CD4-positive, alpha-beta T cell treated with Interleukin-2 at 100 ng/mL for 4 hours (primary cell): ENCODE data around the gene PRAC1.

Experiments used
- DNase-seq: peaks from one replicate; pipeline ENCODE4 v3.0.0-alpha.2; 2020; ENCODE audit warnings: low spot score

Gene PRAC1

DNA sequence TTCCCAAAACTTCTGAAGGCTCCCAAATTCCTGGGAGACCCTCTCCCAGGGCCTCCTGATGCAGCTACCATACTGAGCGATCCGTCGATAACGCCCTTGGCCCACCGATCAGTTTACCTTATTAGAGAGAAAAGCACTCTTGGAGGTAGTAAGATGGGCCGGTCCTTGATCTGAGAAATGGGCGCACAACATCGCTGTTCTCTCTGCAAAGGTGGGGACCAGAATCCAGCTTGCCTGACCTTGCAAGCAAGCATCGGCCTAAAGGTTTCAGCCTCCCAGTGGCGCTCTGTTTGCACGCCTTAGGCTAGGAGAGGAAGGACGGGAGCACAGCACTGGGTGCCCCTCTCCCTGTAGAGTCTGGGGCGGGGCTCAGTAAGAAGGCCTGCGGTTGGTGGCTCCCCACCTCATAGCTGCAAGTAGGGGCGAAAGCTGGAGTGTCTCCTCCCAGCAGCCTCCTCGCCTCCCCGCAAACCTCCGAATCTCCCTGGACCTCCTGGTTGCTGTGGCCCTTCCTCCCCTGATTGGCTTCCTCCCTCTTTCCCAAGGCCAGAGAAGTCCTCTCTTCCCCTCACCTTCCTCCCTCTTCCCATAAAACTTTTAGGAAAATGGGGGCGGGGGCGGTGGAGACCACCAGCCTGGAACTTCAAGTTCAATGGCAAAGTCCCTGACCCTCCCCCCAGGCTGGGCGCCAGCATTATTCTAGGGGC, at the start of gene PRAC1:
Gene PRAC1, minus strand, starts transcription at position 318 of the 707 bp plus-strand sequence. Its CDS starts 126 bp downstream, at position 192.
- no peak for DNase-seq

DNA sequence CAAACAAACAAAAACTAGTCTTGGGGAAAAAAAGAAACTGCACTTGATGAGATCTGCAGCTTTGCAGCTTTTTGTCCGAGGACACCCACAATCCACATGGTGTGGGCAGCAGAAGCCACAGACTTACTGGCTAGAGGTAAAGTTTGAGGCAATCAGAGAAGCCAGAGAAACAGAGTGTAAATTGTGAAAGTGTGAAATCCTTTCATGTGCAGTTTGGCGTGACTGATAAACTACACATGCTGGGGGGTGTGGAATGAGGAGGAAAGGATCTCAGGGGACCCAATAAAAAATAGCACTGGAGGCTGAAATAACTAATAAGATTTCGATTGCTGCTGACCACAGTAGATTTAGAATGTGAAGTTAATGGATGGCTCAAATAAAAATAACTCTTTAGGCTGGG, 48.6 kb upstream of the PRAC1 start:
- DNase-seq, result no peak

DNA sequence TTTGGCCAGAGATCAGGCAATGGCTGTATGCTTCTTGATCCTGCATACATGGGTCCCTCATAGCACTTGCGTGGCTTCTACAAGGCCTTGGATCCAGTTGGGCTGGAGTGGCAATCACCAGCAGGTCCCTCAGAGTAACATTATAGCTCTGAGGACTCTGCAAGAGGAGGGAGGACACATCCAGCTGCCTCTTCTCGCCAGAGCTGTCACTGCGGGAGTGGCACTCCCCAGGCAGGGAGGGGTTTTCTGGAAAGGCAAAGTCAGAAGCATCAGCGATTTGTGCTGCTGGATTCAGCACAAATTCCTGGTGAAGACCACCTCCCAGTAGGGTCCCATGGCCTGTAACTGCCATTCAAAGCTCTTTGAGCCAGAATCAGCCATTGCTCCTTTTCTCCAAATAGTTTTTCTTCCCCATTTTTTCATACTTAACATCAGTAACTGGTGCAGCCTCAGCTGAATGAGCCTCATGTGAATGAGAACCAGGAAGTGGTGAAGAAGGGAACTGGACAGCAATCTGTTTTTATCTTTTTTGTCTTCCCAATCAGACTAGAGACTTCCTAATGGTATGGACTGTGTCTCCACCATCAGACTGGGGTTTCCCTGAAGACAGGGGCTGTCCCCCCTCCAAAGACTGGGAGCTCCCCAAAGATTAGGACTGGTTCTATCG, 46.8 kb upstream of the PRAC1 start:
- DNase-seq, result no peak

DNA sequence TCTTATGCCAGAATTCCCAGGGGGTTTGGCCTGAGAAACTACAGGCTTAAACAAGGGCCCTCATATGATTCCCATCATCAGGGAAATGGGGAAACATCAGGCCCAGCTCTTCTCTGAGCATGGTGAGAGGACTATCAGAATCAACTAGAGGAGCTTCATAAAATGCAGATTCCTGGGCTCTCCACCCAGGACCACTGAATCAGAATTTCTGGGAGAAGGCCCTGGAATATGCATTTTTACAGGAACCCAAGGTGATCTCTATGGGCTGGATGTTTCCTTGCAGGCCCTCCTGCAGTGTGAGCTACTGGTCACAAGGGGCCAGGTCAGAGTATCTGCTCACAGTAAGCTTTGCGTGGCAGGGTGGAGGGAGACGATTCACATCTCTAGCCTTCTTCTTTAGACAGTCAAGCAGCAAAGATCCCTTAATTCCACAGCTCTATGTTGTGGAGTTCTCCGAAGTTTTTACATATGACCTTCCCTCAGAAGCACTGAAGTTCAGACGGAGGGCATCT, 45.0 kb upstream of the PRAC1 start:
- no peak for DNase-seq

DNA sequence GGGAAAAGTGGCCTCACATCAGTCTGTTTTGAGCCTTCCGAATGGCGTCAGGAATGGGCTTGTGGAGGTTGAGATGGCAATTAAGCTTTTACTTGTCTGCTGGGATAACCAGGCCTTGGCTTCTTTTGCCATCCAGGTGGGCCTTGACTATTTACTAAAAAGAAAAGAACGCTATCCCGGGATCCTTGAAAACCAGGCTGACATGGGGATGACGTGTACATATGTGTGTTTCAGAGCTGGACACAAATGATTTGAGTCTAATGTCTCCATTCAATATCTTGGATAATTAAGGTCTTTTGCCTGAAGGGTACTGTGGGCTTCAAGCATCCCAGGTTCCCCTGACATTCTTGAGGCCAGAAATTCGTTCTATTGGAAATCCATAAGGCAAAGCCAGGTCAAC, 38.8 kb upstream of the PRAC1 start:
- no peak for DNase-seq

DNA sequence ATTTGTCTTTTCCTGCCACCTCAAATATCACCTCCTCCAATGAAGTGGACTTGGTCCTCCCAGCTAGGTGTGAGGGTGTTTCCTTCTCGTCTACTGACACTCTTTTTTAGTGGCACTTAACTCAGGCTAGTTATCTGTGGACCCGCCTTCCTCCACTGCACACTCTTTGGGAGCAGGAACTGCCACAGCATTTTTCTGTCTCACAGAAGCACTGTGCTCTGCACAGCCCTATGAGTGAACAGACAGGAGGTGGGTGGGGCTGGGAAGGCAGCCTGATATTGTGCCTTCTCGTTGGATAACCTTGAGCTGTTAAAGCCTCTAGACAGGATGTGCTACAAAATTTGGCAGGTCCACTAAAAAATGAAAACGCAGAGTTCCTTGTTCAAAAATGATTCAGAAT, 38.1 kb upstream of the PRAC1 start:
- DNase-seq, result no peak

DNA sequence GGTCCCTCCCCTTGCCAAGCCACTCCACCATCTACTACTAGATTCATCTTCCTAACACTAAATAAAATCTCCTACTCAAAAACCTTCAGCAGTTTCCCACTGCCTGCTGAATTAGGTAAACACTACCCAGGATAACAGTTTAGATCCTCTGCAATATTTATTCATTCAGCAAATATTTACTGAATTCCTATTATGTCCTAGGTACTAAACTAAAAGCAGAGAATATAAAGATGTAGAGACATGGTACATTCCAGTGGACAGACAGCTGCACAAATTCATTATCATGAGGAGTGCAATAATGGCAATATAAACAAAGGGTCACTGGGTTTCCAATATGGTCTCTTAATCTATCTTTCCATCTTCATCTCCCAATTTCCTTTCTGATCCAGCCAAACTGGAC, 37.0 kb upstream of the PRAC1 start:
- no peak for DNase-seq

DNA sequence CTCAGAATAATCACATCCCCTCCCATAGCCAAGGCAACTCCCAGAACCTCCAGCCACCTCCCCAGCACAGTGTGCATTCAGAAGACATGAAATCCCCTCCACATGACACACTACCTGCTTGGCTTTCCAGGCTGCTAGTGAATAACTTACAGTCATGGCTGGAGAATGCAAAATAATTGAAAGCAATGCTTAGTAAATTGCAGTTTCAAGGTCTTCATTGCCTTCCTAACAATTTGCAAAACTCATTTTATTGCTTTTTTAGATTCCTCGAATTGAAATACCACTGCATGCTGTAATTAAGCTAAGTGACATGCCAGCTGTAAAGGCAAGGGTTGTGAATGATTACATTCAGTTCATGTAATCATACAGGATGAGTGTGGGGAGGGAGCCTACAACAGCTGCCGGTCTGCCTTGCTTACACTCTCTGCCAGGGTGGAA, 35.2 kb upstream of the PRAC1 start:
- no peak for DNase-seq

DNA sequence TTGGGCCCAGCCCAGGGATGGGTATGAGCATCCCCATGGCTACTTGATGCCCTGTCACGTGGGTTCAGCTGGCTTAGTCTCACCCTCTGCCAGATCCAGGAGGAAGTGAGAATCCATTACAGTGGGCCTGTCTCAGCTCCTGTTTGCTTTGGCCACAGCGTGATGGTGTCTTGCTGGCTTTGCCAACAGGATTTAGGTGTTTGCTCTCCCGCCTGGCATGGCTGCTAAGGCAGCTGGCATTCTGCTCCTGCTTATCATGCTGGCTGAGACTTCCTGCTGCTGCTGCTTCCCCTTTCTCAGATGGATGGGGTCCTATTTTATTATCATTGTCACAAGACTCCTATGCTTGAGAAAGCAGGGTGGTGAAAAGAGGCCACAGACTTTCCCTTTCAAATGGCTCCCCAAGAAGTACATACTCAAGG, 34.5 kb upstream of the PRAC1 start:
- no peak for DNase-seq

DNA sequence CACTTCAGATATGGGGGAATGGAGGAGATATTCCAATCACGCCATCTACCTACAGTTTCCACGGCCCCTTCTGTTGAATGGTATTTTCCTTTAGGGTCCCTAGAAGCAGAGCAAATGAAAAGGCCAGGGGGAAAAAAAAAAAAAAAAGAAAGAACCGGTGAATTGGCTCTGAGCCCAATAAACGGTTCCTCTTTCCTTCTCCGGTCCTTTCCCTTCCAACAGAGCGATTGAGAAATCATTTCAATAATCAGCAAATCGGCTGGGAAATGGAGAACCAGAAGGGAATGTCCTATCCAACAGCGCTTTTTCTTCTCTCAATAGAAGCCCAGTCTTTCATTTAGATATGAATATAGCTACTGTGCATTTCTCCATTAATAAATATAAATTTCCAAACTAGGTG, 33.0 kb upstream of the PRAC1 start:
- DNase-seq, result no peak

DNA sequence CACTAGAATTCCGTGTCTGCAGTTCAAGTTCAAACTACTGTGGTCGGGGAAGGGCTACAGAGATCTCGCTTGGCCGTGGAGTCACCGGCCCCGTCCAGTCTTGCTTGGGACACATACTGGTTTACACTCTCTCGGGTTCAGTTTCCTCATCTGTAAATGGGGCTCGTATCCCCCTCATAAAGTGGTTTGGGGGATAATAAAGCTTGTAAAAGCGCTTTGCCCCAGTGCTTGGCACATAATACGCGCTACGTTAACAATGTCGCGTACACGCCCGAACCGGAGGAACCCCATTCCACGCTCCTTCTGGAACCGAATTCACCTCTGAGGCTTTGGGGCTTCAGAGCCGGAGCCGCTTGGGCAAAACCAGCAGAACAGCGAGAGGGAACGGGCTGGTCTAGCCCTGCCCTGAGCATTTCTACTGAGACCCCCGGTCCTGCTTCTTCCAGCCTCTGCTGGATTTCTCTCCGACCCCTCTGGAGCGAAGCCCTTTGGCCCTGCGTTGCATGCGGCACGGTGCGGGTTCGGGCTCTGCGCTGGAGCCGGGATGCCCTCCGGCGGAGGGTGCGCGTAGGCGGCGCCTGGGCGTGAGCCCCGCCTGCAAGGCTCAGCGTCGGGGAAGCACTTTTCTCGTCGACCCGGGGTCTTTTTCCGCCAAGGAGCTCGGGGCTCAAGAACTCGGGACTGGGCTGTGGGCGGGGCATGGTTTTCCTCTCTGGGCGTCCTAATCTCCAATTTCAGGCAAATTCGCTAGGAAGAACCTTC, 32.4 kb upstream of the PRAC1 start:
- DNase-seq, result no peak

DNA sequence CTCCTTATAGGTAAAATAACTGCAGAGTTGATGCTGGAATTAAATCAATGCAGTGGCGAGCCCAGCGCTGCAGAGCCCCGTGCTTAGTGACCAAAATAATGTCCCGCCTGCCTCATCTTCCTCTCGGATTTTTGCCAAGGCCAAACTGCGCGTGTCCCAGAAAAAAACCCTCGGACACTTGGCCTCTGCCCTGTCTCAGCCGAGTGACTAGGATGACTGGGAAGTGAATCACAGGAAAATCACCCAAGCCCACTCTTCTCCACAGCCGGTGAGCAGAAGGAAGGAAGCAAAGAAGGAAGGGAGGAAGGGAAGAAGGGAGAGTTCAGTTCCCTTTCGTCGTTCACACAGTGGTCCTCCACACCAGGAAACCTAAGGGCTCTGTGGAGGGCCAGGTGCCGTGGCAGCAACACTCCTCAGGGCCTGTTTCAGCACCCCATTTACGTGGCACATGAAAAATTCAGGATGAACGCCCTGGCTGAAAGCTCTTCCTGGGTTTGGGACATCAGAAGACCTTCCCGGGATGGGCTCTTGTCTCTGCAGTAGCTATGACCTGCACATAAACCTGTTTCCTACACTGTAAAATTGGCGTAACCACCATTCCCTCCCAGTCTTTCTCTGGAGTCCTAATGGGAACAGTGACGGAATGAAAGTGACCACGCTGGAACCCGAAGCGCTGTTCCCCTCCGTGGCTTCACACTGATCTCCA, 31.6 kb upstream of the PRAC1 start:
- no peak for DNase-seq

DNA sequence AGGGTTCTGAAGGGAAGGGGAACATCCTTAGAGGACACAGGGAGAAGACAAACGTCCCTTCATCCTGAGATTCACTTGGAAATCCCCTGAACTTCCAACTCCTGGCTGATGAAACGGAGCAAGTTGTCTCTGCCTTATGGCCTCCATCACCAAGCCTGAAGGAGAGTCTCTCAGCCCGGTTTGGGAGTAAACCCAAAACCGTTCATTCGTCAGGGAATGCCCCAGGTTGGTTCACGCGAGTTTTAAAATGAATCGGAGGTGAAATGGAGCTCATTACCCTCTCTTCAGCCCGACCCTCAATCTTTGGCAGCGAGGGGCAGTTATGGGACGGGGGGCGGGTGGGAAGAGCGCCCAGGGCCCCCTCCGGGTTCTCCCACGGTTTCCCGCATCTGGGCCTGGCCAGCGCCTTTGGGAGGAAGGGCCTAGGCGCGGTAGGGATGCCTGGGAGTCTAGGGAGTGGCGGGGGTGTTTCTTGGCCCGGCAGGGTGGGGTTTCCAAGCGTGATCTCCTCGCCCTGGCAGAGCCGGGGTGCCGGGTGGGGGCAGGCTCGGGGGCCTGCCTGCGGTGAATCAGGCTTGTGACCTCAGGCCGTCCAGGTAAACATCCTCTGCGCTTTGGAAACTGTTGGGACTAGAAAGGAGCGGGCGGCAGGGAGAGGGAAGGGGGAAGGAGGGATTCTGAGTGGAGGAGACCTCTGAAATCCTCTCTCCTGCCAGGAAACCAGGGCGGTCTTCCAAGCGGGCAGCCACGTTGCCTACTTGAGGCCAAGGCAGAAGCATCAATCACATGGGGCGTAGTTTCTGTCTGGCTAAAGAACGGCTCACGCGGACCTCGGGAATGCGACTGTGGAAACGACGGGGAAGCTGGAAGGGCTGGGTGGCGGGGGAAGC, 30.3 kb upstream of the PRAC1 start:
- DNase-seq, result no peak

DNA sequence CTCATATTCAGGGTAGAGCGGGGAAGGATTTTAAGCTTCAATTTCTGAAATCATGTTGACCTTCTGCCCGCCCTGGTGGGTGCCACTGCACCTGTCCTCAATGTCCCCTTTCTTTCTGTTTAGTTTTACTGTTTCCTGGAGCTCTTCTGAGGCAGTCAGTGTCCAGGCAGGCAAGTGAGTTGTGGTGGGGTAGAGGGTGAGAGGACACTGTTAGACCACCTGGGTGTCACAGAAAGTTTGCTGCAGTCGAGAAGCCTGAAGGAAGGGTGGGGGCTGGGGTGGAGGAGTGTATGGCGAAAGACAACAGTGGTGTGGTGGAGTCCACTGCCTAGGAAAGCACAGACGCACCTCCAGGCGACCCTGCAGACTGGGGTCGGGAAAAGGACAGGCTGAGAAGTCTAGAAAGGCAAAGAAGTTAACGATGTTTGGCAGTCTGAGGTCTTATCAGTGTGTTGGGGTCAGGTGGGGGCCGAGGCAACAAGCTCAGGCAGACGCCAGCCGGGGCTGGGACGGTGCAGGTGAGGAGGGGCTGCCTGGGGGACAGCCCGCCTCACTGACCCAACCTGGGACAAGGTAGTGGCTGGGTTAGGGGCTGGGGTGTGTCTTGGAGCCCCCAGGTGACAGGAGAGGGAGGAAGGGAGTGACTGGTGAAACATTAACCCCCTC, 29.5 kb upstream of the PRAC1 start:
- DNase-seq, result no peak

DNA sequence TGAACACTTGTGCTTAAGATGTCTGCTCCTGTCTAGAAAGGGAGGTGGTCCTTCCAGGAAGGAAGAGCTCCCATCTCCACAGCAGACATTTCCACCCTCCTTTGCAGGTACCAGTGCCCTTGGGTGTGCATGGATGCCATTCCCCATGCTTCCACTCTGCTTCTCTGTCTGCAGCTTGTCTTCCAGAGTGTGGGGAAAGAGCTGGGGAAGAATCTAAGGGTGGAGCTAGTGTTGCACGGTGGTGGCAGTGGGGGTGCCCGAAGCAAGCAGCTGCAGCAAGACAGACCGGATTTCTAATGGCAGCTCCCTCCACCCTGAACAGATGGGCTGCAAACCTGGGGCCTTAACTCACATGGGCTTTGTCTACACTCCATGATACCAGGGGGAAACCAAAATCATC, 28.9 kb upstream of the PRAC1 start:
- DNase-seq, result no peak

DNA sequence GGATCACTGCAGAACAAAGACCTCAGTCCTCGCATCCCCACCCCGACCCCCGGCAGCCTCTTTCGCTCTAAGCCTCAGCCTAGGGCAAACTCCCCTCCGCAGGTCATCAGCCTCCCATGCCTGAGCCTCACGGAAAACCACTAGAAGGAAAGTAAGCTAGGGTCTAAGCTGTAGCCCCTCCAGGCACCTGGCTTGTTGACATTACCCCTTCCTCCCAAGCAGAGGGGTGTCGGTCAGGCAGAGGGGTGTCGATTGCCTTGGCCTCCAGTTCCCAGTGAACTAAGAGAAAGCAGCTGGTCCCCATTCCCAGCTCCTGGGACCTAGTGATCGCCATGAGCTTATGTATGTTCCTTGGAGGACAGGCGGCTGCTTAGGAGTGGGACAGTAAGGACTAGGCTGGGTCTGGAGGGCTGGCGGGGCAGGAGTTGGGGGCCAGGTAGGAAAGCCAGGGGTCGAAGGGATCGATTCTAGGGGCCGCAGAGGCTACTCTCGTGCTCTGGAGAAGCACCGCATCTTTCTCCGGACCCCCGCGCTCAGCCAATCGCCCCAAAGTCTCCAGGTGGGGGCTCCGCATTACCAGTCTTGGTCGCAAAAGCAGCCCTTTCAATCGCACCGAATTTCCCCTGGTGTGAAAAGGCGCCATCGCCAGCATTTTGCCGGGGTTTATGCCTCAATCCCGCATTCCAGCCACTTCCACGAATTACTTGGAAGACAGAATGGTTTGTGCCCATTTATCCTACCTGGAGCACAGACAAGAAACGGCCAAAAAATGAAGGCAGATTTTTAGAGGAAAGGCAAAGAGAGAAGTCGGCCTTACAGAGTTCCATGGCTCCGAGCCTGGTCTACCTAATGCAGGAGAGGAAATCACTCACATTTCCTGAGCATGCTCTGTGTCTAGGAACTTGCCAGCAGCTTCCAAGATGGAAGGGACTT, 27.6 kb upstream of the PRAC1 start:
- no peak for DNase-seq

DNA sequence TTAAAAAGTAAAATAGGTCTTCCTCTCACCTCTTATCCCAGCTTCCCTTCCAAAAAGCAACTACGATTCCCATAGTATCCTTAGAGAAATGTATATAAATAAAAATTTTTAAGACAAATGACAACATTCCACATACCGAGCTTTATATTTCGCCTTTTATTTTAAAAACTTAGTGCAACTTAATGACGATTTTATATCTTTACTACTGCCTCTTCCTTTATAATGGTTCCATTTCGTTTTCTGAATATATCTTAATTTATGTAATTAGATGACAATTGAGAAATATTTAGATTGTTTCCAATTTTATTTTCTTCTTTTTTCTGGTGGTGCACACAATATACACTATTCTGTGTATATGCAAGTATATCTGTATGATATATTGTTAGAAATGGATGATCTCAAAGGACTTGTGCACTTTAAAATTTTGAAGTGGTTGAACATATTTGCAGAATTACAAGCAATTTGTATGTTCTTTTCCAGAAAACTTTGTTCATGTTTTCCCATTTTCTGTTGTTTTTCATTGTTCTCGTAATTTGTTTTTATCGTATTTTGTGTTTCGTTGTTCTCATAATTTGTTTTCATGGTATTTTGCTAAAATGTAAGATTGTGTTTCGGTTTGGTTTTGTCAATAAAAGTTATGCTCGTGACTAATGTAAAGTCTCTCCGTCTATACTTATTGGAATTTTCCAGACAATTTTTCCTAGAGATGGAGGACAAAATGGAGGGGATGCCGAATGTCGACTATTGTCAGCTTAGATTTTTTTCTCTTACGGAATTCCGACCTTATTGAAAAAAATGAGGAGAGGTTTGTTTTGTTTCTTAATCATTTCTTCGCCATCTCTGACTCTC, 26.6 kb upstream of the PRAC1 start:
- no peak for DNase-seq
